Progenitor cell of endocrine pancreas (in vitro differentiated cells): ENCODE data around the gene CBARP. TPM values are rescaled to one million over a fixed set of nuclear protein-coding genes. Genes with fewer than 3 reads are reported as not detected.
A peak's percentile ranks its signal among the peaks of the same experiment; 100 is the strongest.

ENCODE experiments used
- DNase-seq: peaks from one replicate; pipeline ENCODE4 v3.0.0; 2021; ENCODE audit warnings: low spot score; ENCODE audit not compliant: unreplicated experiment
- H3K27ac Mint-ChIP-seq: 2 replicates; pipeline ENCODE4 v1.8.0; 2021; ENCODE audit warnings: mild to moderate bottlenecking, moderate library complexity, mixed read lengths
- H3K27me3 Mint-ChIP-seq: 2 replicates; pipeline ENCODE4 v1.8.0; 2021; ENCODE audit warnings: mixed read lengths
- H3K36me3 Mint-ChIP-seq: 2 replicates; pipeline ENCODE4 v1.8.0; 2022; ENCODE audit warnings: mixed read lengths; ENCODE audit not compliant: insufficient read depth
- H3K4me1 Mint-ChIP-seq: 2 replicates; pipeline ENCODE4 v1.8.0; 2021; ENCODE audit warnings: low read depth, mixed read lengths
- H3K4me3 Mint-ChIP-seq: 2 replicates; pipeline ENCODE4 v1.8.0; 2021; ENCODE audit warnings: low read depth, mild to moderate bottlenecking, moderate library complexity, mixed read lengths
- H3K9me3 Mint-ChIP-seq: 2 replicates; pipeline ENCODE4 v1.8.0; 2021; ENCODE audit warnings: low read depth, mixed read lengths
- total RNA-seq: library from RNA; stranded (reverse); gene quantifications from 2 replicates; pipeline ENCODE4 v1.2.1, GENCODE V29; 2021
- TF ChIP-seq, protein P1 (sequence below): fragments of 200-600 bp; sonication (generic); IDR thresholded peaks from one replicate; pipeline ENCODE4 v1.5.0; 2021; ENCODE audit warnings: antibody characterized with exemption, mild to moderate bottlenecking; ENCODE audit not compliant: unreplicated experiment

CBARP gene
- total RNA-seq, 1 donor from 2014 or later, result 13.0 TPM

DNA sequence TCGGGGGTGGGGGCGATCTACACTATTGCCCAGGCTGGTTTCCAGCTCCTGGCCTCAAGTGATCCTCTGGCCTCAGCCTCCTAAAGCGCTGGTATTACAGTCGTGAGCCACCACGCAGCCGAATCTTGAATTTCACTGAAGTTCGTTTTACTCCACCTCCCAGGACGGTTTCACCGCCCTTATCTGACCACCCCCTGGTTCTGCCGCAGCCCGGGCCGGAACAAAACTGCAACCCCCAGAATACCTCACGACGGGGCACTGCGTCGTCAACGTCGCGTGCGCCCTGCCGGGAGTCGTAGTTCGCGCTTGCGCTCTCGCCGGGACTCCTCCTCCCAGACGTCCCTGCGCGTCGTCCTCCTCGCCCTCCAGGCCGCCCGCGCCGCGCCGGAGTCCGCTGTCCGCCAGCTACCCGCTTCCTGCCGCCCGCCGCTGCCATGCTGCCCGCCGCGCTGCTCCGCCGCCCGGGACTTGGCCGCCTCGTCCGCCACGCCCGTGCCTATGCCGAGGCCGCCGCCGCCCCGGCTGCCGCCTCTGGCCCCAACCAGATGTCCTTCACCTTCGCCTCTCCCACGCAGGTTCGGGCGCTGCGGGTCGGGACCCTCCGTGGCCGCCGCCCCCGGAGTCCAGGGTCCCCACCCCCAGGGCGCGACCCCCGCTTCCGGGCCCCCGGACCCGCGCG is 3.8 kb upstream of the CBARP start, which contains the start of gene ATP5F1D:
TSS of gene ATP5F1D (plus strand) at position 335 of the 679 bp plus-strand sequence. CDS start at position 435, 100 bp downstream.
- Mint-ChIP-seq H3K27ac (peak within 1 kb of the TSS; percentile 96), H3K9me3 (no peaks in the 10 kb centered on the region), H3K4me3 (peak within 1 kb of the TSS; percentile 81), H3K27me3 (no peaks in the 10 kb centered on the region), H3K4me1 (peaks cover 13% of the 10 kb centered on the region), H3K36me3 (no peaks in the 10 kb centered on the region)
- TF ChIP-seq, protein P1, sequence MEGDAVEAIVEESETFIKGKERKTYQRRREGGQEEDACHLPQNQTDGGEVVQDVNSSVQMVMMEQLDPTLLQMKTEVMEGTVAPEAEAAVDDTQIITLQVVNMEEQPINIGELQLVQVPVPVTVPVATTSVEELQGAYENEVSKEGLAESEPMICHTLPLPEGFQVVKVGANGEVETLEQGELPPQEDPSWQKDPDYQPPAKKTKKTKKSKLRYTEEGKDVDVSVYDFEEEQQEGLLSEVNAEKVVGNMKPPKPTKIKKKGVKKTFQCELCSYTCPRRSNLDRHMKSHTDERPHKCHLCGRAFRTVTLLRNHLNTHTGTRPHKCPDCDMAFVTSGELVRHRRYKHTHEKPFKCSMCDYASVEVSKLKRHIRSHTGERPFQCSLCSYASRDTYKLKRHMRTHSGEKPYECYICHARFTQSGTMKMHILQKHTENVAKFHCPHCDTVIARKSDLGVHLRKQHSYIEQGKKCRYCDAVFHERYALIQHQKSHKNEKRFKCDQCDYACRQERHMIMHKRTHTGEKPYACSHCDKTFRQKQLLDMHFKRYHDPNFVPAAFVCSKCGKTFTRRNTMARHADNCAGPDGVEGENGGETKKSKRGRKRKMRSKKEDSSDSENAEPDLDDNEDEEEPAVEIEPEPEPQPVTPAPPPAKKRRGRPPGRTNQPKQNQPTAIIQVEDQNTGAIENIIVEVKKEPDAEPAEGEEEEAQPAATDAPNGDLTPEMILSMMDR, result no peak
- DNase-seq, result peak; percentile 69

DNA sequence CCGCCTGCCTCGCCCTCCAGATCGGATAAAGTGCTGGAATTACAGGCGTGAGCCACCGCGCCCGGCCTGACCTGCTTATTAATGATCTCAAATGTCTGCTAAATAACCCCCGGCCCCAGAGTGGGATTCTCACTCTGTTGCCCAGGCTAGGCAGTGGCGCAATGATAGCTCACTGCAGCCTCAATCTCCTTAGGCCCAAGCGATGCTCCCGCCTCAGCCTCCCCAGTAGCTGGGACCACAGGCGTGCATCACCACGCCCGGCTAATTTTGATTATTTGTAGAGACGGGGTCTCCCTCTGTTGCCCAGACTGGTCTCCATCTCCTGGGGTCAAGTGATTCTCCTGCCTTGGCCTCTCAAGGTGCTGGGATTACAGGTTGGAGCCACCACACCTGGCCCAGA is 3.1 kb upstream of the CBARP start:
- Mint-ChIP-seq H3K9me3 (no peaks in the 10 kb centered on the region), H3K36me3 (no peaks in the 10 kb centered on the region), H3K27me3 (no peaks in the 10 kb centered on the region), H3K4me1 (peaks cover 13% of the 10 kb centered on the region), H3K4me3 (peak overlapping the region; percentile 69), H3K27ac (peak overlapping the region; percentile 96)
- no peak for DNase-seq
- TF ChIP-seq, protein P1, result no peak

DNA sequence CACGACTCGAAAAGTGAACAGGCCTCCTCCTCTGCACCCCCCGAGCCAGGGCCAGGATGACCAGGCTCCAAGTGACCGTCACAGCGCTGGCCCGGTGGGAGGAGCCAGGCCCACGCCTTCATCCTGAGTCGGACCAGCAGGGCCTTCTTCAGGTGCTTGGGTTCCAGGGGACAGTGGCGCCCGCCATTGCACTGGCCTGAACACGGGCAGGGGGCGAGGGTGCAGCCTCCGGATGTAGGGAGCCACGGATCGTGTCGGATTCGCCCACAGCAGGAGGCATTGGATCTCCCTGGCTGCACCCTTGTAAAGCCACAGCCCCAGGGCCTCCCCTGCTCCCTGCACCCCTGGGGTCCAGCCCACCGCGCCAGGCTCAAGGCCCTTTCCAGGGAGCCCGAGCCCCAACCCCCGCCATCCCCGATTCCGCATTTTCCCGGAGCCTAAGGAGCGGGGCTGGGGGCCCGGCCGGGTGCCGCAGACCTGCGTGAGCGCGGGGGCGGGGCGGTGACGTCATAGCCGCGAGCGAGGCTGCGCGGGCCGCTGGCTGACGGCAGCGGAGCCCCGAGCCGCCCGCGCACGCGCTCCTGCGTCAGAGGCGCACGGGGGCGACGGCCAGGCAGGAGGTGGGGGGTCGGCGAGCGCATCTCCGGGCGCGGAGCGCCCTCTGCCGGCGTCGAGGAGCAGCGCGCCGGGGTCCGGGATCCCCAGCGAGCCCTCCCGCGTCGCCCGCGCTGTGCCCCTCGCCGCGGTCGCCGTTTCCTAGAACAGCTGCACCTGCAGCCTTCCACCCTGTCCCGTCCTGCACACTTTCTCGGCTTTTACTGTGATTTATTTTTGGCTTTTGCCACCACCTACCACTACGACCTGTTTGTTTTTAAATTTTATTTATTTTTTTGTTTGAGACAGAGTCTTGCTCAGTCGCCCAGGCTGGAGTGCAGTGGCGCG is 2.3 kb upstream of the CBARP start:
- DNase-seq, result peak; percentile 89
- TF ChIP-seq, protein P1, result peak; percentile 98
- Mint-ChIP-seq H3K27ac (no peak overlapping the region), H3K36me3 (no peaks in the 10 kb centered on the region), H3K4me1 (peaks cover 13% of the 10 kb centered on the region), H3K27me3 (no peaks in the 10 kb centered on the region), H3K4me3 (peak overlapping the region; percentile 76), H3K9me3 (no peaks in the 10 kb centered on the region)

DNA sequence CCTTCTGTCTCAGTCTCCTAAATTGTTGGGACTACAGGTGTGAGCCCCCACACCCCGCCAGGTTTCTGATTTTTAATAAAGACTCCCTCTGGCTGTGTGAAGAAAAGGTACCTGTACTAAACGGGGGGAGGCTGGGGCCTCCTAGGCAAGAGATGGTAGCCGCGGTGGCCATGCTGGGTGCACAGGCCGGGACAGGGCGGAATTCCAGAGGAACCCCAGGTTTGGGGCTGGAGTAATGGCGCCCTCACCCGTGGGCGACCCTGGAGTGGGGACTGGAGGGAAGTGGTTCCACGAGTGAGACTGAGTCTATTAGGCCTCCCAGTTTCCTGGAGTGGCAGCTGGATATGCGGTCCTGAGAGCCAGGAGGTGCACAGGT is 1.6 kb upstream of the CBARP start:
- Mint-ChIP-seq H3K27me3 (no peaks in the 10 kb centered on the region), H3K4me1 (peaks cover 11% of the 10 kb centered on the region), H3K27ac (peak overlapping the region; percentile 89), H3K4me3 (peak overlapping the region; percentile 76), H3K36me3 (no peaks in the 10 kb centered on the region), H3K9me3 (no peaks in the 10 kb centered on the region)
- DNase-seq, result no peak
- TF ChIP-seq, protein P1, result no peak

DNA sequence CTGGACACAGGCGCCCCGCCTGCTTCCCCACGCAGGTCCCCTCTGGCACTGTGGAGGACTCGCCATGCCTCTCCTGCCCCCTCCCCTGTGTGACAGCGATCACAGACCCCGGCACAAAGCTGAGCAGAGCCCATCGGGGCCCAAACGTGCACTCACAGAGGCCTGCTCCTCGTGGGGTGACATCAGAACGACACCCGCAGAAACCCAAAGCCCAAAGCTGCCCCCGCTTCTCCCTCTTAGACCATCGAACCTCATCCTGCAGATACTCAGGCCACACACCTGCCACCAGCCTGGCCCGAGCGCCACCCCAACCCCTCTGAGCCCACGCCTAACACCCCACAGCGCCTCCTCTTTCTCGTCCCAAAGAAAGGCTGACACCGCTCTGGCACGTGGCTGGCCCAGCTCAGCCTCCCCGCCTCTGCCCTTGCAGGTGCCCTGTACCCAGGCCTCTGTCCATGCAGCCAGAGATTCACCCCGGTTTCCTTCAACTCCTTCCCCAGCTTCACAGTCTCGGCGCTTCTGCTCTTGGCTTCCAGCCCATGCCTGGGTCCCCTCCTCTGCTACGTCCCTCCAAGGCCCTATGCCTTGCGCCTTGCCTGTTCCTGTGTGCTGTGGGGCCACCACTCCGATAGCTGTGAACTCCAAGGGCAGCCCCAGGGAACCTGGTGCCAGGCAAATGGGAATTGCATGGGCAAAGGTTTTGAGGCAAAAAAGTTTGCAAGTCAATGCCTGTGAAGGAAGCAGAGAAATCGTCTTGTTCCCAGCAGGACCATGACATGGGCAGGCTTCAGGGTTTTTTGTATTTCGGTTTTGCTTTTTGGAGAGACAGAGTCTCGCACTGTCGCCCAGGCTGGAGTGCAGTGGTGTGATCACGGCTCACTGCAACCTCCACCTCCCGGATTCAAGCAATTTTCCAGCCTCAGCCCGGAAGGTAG is 831 bp upstream of the CBARP start:
- Mint-ChIP-seq H3K9me3 (no peaks in the 10 kb centered on the region), H3K36me3 (no peaks in the 10 kb centered on the region), H3K4me1 (peaks cover 11% of the 10 kb centered on the region), H3K4me3 (peak overlapping the region; percentile 76), H3K27ac (peak overlapping the region; percentile 89), H3K27me3 (no peaks in the 10 kb centered on the region)
- TF ChIP-seq, protein P1, result no peak
- no peak for DNase-seq
